ENCODE results near the gene ADAD1.

ADAD1 gene

DNA sequence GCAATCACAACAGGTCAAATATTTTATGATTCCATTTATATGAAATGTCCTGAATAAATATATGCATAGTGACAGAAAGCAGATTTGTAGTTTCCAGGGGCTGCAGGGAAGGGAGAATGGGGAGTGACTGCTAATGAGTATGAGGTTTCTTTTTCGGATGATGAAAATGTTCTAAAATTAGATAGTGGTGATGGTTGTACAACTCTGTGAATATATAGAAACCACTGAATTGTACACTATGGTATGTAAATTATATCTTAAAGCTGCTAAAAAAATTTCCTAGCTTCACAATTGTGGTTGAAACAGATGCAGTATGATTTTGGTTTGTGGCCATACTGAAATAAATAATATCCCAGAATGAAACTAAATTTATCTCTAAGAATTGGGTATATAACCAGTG is 90.6 kb downstream of the ADAD1 start:
- Histone ChIP-seq H3K9ac (ENCODE audit: low read length) (no peak overlapping the region), H3K4me3 (ENCODE audit: low read depth, low read length, poor library complexity, severe bottlenecking) (no peak overlapping the region), H3F3A (ENCODE audit: insufficient read depth, low read length) (no peaks in the 10 kb centered on the region), H3K36me3 (ENCODE audit: insufficient read depth, low read length) (no peaks in the 10 kb centered on the region), H3K9me2 (ENCODE audit: low read depth, low read length) (no peaks in the 10 kb centered on the region), H3K79me2 (ENCODE audit: insufficient read depth, low read length) (no peaks in the 10 kb centered on the region), H3K4me1 (ENCODE audit: insufficient read depth, low read length, severe bottlenecking) (no peaks in the 10 kb centered on the region), H3K27ac (ENCODE audit: low read depth, low read length, poor library complexity, severe bottlenecking) (no peak overlapping the region), H3K9me3 (ENCODE audit: low read length) (no peaks in the 10 kb centered on the region), H3K4me2 (ENCODE audit: low read length) (no peak overlapping the region), H4K20me1 (ENCODE audit: insufficient read depth, low read length) (no peaks in the 10 kb centered on the region), H3K27me3 (ENCODE audit: insufficient read depth, low read length) (no peaks in the 10 kb centered on the region), H2AFZ (ENCODE audit: low read length) (no peak overlapping the region)
- TF ChIP-seq EZH2 (IDR thresholded peaks at IDR 0.05; ENCODE audit: borderline replicate concordance, low read length) = no peak
- TF ChIP-seq, protein P1, sequence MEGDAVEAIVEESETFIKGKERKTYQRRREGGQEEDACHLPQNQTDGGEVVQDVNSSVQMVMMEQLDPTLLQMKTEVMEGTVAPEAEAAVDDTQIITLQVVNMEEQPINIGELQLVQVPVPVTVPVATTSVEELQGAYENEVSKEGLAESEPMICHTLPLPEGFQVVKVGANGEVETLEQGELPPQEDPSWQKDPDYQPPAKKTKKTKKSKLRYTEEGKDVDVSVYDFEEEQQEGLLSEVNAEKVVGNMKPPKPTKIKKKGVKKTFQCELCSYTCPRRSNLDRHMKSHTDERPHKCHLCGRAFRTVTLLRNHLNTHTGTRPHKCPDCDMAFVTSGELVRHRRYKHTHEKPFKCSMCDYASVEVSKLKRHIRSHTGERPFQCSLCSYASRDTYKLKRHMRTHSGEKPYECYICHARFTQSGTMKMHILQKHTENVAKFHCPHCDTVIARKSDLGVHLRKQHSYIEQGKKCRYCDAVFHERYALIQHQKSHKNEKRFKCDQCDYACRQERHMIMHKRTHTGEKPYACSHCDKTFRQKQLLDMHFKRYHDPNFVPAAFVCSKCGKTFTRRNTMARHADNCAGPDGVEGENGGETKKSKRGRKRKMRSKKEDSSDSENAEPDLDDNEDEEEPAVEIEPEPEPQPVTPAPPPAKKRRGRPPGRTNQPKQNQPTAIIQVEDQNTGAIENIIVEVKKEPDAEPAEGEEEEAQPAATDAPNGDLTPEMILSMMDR (IDR thresholded peaks at IDR 0.05; ENCODE audit: low read length) = no peak

DNA sequence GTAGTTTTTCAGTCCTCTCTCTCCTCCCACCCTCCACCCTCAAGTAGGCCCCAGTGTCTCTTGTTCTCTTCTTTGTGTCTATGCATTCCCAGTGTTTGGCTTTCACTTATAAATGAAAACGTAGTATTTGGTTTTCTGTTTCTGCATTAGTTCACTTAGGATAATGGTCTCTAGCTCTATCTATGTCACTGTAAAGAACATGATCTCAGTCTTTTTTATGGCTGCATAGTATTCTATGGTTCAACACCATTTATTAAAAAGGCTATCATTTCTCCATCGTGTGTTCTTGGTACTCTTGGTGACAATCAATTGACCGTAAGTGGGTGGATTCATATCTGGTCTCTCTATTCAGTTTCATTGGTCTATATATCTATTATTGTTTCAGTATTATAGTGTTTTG is 96.4 kb downstream of the ADAD1 start:
- Histone ChIP-seq H3K4me3 (ENCODE audit: low read depth, low read length, poor library complexity, severe bottlenecking) (no peak overlapping the region), H3K9me2 (ENCODE audit: low read depth, low read length) (no peaks in the 10 kb centered on the region), H3K27ac (ENCODE audit: low read depth, low read length, poor library complexity, severe bottlenecking) (no peak overlapping the region), H3K36me3 (ENCODE audit: insufficient read depth, low read length) (no peaks in the 10 kb centered on the region), H3K9me3 (ENCODE audit: low read length) (no peaks in the 10 kb centered on the region), H3F3A (ENCODE audit: insufficient read depth, low read length) (no peaks in the 10 kb centered on the region), H2AFZ (ENCODE audit: low read length) (no peak overlapping the region), H3K4me1 (ENCODE audit: insufficient read depth, low read length, severe bottlenecking) (no peaks in the 10 kb centered on the region), H3K4me2 (ENCODE audit: low read length) (no peak overlapping the region), H3K27me3 (ENCODE audit: insufficient read depth, low read length) (no peaks in the 10 kb centered on the region), H3K9ac (ENCODE audit: low read length) (no peak overlapping the region), H3K79me2 (ENCODE audit: insufficient read depth, low read length) (no peaks in the 10 kb centered on the region), H4K20me1 (ENCODE audit: insufficient read depth, low read length) (no peaks in the 10 kb centered on the region)
- TF ChIP-seq EZH2 (IDR thresholded peaks at IDR 0.05; ENCODE audit: borderline replicate concordance, low read length) = no peak
- TF ChIP-seq, protein P1 (IDR thresholded peaks at IDR 0.05; ENCODE audit: low read length) = no peak

DNA sequence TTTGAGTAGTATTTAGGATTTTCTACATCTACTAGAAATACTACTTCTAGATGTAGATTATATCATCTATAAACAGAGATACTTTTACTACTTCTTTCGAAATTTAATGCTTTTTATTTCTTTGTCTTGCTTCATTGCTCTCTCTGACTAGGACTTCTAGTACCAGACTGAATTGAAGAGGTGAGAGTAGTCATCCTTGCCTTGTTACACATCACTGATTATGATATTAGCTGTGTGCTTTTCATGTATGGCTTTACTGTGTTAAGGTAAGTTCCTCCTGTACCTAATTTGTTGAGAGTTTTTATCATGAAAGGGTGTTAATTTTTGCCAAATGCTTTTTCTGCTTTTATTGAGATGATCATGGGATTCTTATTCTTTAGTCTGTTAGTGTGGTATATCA is 97.3 kb downstream of the ADAD1 start:
- no peak for TF ChIP-seq EZH2 (IDR thresholded peaks at IDR 0.05; ENCODE audit: borderline replicate concordance, low read length)
- H3F3A ChIP-seq (ENCODE audit: insufficient read depth, low read length) = no peaks in the 10 kb centered on the region
- H3K27me3 ChIP-seq (ENCODE audit: insufficient read depth, low read length) = no peaks in the 10 kb centered on the region
- no peak overlapping the region for H2AFZ ChIP-seq (ENCODE audit: low read length)
- no peaks in the 10 kb centered on the region for H4K20me1 ChIP-seq (ENCODE audit: insufficient read depth, low read length)
- no peaks in the 10 kb centered on the region for H3K9me3 ChIP-seq (ENCODE audit: low read length)
- H3K4me1 ChIP-seq (ENCODE audit: insufficient read depth, low read length, severe bottlenecking) = no peaks in the 10 kb centered on the region
- H3K9ac ChIP-seq (ENCODE audit: low read length) = no peak overlapping the region
- H3K79me2 ChIP-seq (ENCODE audit: insufficient read depth, low read length) = no peaks in the 10 kb centered on the region
- H3K9me2 ChIP-seq (ENCODE audit: low read depth, low read length) = no peaks in the 10 kb centered on the region
- no peaks in the 10 kb centered on the region for H3K36me3 ChIP-seq (ENCODE audit: insufficient read depth, low read length)
- H3K4me3 ChIP-seq (ENCODE audit: low read depth, low read length, poor library complexity, severe bottlenecking) = no peak overlapping the region
- no peak overlapping the region for H3K27ac ChIP-seq (ENCODE audit: low read depth, low read length, poor library complexity, severe bottlenecking)
- no peak overlapping the region for H3K4me2 ChIP-seq (ENCODE audit: low read length)

DNA sequence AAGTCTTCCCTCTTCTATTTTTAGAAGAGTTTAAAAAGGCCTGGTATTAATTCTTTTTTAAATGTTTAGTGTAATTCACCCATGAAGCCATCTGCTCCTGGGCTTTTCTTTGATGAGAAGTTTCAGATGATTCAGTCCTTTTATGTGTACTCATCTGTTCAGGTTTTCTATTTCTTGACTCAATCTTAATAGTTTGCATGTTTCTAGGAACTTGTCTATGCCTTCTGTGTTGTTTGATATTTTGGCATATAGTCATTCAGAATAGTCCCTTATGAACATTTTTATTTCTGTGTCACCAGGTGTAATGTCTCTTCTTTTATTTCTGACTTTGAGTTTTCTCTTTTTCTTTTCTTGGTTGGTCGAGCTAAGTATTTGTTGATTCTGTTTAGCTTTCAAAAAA is 97.9 kb downstream of the ADAD1 start:
- Histone ChIP-seq H3F3A (ENCODE audit: insufficient read depth, low read length) (no peaks in the 10 kb centered on the region), H2AFZ (ENCODE audit: low read length) (no peak overlapping the region), H3K36me3 (ENCODE audit: insufficient read depth, low read length) (no peaks in the 10 kb centered on the region)

More for the DNA sequence above, 97.9 kb downstream of the ADAD1 start:
- Histone ChIP-seq H3K9me2 (ENCODE audit: low read depth, low read length) (no peaks in the 10 kb centered on the region), H3K4me3 (ENCODE audit: low read depth, low read length, poor library complexity, severe bottlenecking) (no peak overlapping the region), H3K79me2 (ENCODE audit: insufficient read depth, low read length) (no peaks in the 10 kb centered on the region), H3K4me2 (ENCODE audit: low read length) (no peak overlapping the region), H3K9ac (ENCODE audit: low read length) (no peak overlapping the region), H3K27me3 (ENCODE audit: insufficient read depth, low read length) (no peaks in the 10 kb centered on the region), H3K27ac (ENCODE audit: low read depth, low read length, poor library complexity, severe bottlenecking) (no peak overlapping the region), H4K20me1 (ENCODE audit: insufficient read depth, low read length) (no peaks in the 10 kb centered on the region), H3K4me1 (ENCODE audit: insufficient read depth, low read length, severe bottlenecking) (no peaks in the 10 kb centered on the region), H3K9me3 (ENCODE audit: low read length) (no peaks in the 10 kb centered on the region)
- TF ChIP-seq, protein P1 (IDR thresholded peaks at IDR 0.05; ENCODE audit: low read length) = no peak
- no peak for TF ChIP-seq EZH2 (IDR thresholded peaks at IDR 0.05; ENCODE audit: borderline replicate concordance, low read length)
